Liver (tissue), 9 donors: Measurements from ENCODE around the gene CACHD1. TPM values are rescaled to one million over a fixed set of nuclear protein-coding genes. Genes with fewer than 3 reads are reported as not detected.

Source experiments
- DNase-seq: peaks from one replicate; pipeline ENCODE4 v3.0.0-alpha.2; 2017; ENCODE audit warnings: low spot score
- H3K27ac ChIP-seq, 2 donors: one replicate each; pipeline ENCODE4 v1.7.0; 2013; ENCODE audit warnings: inconsistent platforms in 2 of 2, low read length in 2 of 2, control low read depth in 1 of 2, low read depth in 1 of 2, mild to moderate bottlenecking in 1 of 2
- H3K27me3 ChIP-seq, 4 donors: one replicate each; pipeline versions ENCODE4 v1.6.1 to v1.7.0; 2013; ENCODE audit warnings: low read length in 3 of 4, inconsistent platforms in 1 of 4, mild to moderate bottlenecking in 1 of 4, moderate library complexity in 1 of 4; ENCODE audit not compliant: control insufficient read depth in 4 of 4, insufficient read depth in 4 of 4
- H3K36me3 ChIP-seq, 4 donors: one replicate each; pipeline versions ENCODE4 v1.6.1 to v1.7.0; 2013; ENCODE audit warnings: low read length in 3 of 4, mild to moderate bottlenecking in 3 of 4, low read depth in 1 of 4, moderate library complexity in 1 of 4; ENCODE audit not compliant: control insufficient read depth in 4 of 4, insufficient read depth in 3 of 4
- H3K4me1 ChIP-seq, 4 donors: one replicate each; pipeline versions ENCODE4 v1.6.1 to v1.7.0; 2013; ENCODE audit warnings: low read length in 3 of 4, mild to moderate bottlenecking in 3 of 4, moderate library complexity in 1 of 4; ENCODE audit not compliant: control insufficient read depth in 4 of 4, insufficient read depth in 4 of 4
- H3K4me3 ChIP-seq, 3 donors: one replicate each; pipeline versions ENCODE4 v1.6.1 to v1.7.0; 2013; ENCODE audit warnings: low read length in 3 of 3, control low read depth in 1 of 3, low read depth in 1 of 3, mild to moderate bottlenecking in 1 of 3
- H3K9ac ChIP-seq, 2 donors: one replicate each; pipeline ENCODE4 v1.7.0; 2013; ENCODE audit warnings: low read length in 2 of 2, mild to moderate bottlenecking in 2 of 2, moderate library complexity in 2 of 2, control low read depth in 1 of 2, low read depth in 1 of 2
- H3K9me3 ChIP-seq, 4 donors: one replicate each; pipeline versions ENCODE4 v1.6.1 to v1.7.0; 2013; ENCODE audit warnings: low read length in 3 of 4; ENCODE audit not compliant: control insufficient read depth in 4 of 4
- ATF3 ChIP-seq: IDR thresholded peaks from 2 replicates; pipeline ENCODE4 v1.6.1; 2016; ENCODE audit warnings: antibody characterized with exemption
- CTCF ChIP-seq: fragments of 150-350 bp; IDR thresholded peaks from 2 replicates; pipeline ENCODE4 v1.5.1; 2017; ENCODE audit warnings: improper control_type of control experiment, low read depth, low read length; ENCODE audit not compliant: missing input control
- EGR1 ChIP-seq, 2 donors: IDR thresholded peaks; 2 replicates each; pipeline ENCODE4 v1.6.1; 2016 to 2018; ENCODE audit warnings: antibody characterized with exemption in 2 of 2, low read depth in 2 of 2
- FOXA1 ChIP-seq: IDR thresholded peaks from 2 replicates; pipeline ENCODE4 v1.6.1; 2016; ENCODE audit warnings: antibody characterized with exemption
- FOXA2 ChIP-seq: IDR thresholded peaks from 2 replicates; pipeline ENCODE4 v1.6.1; 2016; ENCODE audit warnings: antibody characterized with exemption
- GABPA ChIP-seq, 2 donors: IDR thresholded peaks in 1 of 2; conservative IDR thresholded peaks in 1 of 2; 2 replicates each; pipeline ENCODE4 v1.6.1; 2016; ENCODE audit warnings: antibody characterized with exemption in 2 of 2, mild to moderate bottlenecking in 1 of 2, moderate library complexity in 1 of 2
- HNF4A ChIP-seq, 2 donors: conservative IDR thresholded peaks; 2 replicates each; pipeline ENCODE4 v1.6.1; 2016; ENCODE audit warnings: antibody characterized with exemption in 2 of 2, mild to moderate bottlenecking in 2 of 2
- HNF4G ChIP-seq: IDR thresholded peaks from 2 replicates; pipeline ENCODE4 v1.6.1; 2016; ENCODE audit warnings: antibody characterized with exemption
- JUND ChIP-seq, 2 donors: IDR thresholded peaks; 2 replicates each; pipeline ENCODE4 v1.6.1; 2016; ENCODE audit warnings: antibody characterized with exemption in 2 of 2
- NR2F2 ChIP-seq: IDR thresholded peaks from 2 replicates; pipeline ENCODE4 v1.6.1; 2016; ENCODE audit warnings: antibody characterized with exemption
- RAD21 ChIP-seq, 2 donors: IDR thresholded peaks; 2 replicates each; pipeline ENCODE4 v1.6.1; 2016; ENCODE audit warnings: antibody characterized with exemption in 2 of 2, mild to moderate bottlenecking in 2 of 2
- SP1 ChIP-seq: IDR thresholded peaks from 2 replicates; pipeline ENCODE4 v1.6.1; 2018; ENCODE audit warnings: antibody characterized with exemption, mild to moderate bottlenecking
- TAF1 ChIP-seq: conservative IDR thresholded peaks from 2 replicates; pipeline ENCODE4 v1.6.1; 2016; ENCODE audit warnings: antibody characterized with exemption, mild to moderate bottlenecking
- YY1 ChIP-seq: IDR thresholded peaks from 2 replicates; pipeline ENCODE4 v1.6.1; 2016; ENCODE audit warnings: antibody characterized with exemption, mild to moderate bottlenecking
- WGBS: extraction: QIAGEN DNeasy Blood & Tissue Kit; methylation state at CpG from one replicate; pipeline ENCODE4 v1.1.7; 2013; 5-methylcytosine and 5-hydroxymethylcytosine counted together
- polyA plus RNA-seq, 2 donors: library from polyadenylated mRNA; stranded (reverse) in 1 of 2; unstranded in 1 of 2; fragments of 200-250 nt in 1 of 2; fragments of >200 nt in 1 of 2; fragmentation: Nextera tagmentation in 1 of 2; extraction: Ambion mirVana in 1 of 2; gene quantifications; one replicate each; pipeline versions ENCODE4 v1.2.1 to v1.2.3, GENCODE V29; 2013 to 2015
- total RNA-seq, 2 donors: library from RNA; depleted of rRNA; stranded (reverse); fragments of >200 nt; gene quantifications; one replicate each; pipeline ENCODE4 v1.2.3, GENCODE V29; 2014
- TF ChIP-seq, protein P1 (sequence below): IDR thresholded peaks from 2 replicates; pipeline ENCODE4 v1.6.1; 2016; ENCODE audit warnings: antibody characterized with exemption
- TF ChIP-seq, protein P2 (sequence below): IDR thresholded peaks from 2 replicates; pipeline ENCODE4 v1.6.1; 2016; ENCODE audit warnings: antibody characterized with exemption, mild to moderate bottlenecking
- donor health status: healthy.
- donor health status: healthy.
- donor health status: healthy.
- donor health status: healthy.
- donor health status: healthy.

The CACHD1 gene
- total and polyA plus RNA-seq, 4 donors = 0.68 to 4.2 (median 2.3) TPM

GRCh38 chr1:64421377-64421776 lies 48.6 kb upstream of the CACHD1 start (continued):
- TF ChIP-seq ATF3 = peak; percentile 97
- TF ChIP-seq JUND (IDR thresholded peaks at IDR 0.05) = peak; percentile 99

- Histone ChIP-seq H3K36me3 (no peaks in the 10 kb centered on the region), H3K4me3 (no peak overlapping the region), H3K27me3 (no peaks in the 10 kb centered on the region), H3K9ac (no peak overlapping the region), H3K27ac (no peak overlapping the region), H3K4me1 (peaks cover 0 to 5% (median 3%) of the 10 kb centered on the region in 4 donors), H3K9me3 (no peaks in the 10 kb centered on the region)
- DNase-seq = no peak
- 93% methylated on average over 4 of the region's 4 CpGs for WGBS
- TF ChIP-seq FOXA2 = no peak
- TF ChIP-seq NR2F2 = no peak
- TF ChIP-seq SP1 = no peak
- no peak for TF ChIP-seq CTCF
- no peak for TF ChIP-seq FOXA1
Measured at GRCh38 chr1:64423526-64423925, 46.4 kb upstream of the CACHD1 start.

DNA sequence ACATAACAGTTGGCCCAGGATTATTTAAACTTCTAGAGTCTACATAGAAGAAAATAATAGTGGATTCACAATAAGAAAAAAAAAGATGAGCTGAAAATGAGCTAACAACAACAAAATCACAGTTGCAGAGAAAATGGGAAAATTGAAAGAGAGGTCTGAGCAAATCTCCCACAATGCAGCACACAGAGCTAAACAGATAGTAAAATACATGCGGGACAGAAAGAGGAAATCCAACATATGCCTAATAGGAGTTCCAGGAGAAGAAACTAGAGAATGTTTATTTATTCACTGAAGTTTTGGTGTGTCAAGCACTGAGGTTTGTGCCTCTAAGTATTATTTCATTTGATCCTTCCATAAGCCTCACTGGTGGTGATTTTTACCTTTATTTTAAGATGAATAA lies 45.5 kb upstream of the CACHD1 start:
- Histone ChIP-seq H3K4me1 (peaks cover 0 to 5% (median 3%) of the 10 kb centered on the region in 4 donors), H3K9ac (no peak overlapping the region), H3K4me3 (no peak overlapping the region), H3K9me3 (no peaks in the 10 kb centered on the region), H3K36me3 (no peaks in the 10 kb centered on the region), H3K27me3 (no peaks in the 10 kb centered on the region), H3K27ac (no peak overlapping the region)
- DNase-seq = no peak
- WGBS = 97% methylated on average over 1 of the region's 1 CpG
- no peak for TF ChIP-seq GABPA (IDR thresholded peaks at IDR 0.05 in 1 of 2, conservative IDR thresholded peaks at IDR 0.05 in 1 of 2)
- TF ChIP-seq YY1 = no peak
- TF ChIP-seq, protein P1, sequence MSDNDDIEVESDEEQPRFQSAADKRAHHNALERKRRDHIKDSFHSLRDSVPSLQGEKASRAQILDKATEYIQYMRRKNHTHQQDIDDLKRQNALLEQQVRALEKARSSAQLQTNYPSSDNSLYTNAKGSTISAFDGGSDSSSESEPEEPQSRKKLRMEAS = no peak
- TF ChIP-seq RAD21 (IDR thresholded peaks at IDR 0.05) = no peak
- no peak for TF ChIP-seq NR2F2
- TF ChIP-seq FOXA2 = no peak
- no peak for TF ChIP-seq ATF3

DNA sequence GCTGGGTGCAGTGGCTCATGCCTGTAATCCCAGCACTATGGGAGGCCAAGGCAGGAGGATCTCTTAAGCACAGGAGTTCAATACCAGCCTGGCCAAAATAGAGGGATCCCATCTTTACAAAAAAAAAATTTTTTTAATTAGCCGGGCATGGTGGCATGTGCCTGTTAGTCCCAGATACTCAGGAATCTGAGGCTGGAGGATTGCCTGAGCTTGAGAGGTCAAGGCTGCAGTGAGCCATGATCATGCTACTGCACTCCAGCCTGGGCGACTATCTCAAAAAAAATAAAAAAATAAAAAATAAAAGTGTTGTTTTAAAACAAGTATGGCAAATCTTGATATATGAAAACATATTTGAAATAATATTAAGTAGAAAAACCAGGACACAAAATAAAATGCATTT lies 44.4 kb upstream of the CACHD1 start:
- 80% methylated on average over 2 of the region's 2 CpGs for WGBS
- Histone ChIP-seq H3K4me3 (no peak overlapping the region), H3K9me3 (no peaks in the 10 kb centered on the region), H3K9ac (no peak overlapping the region), H3K27ac (no peak overlapping the region), H3K36me3 (no peaks in the 10 kb centered on the region), H3K27me3 (no peaks in the 10 kb centered on the region), H3K4me1 (peaks cover 0 to 5% (median 3%) of the 10 kb centered on the region in 4 donors)
- DNase-seq = no peak
- TF ChIP-seq RAD21 (IDR thresholded peaks at IDR 0.05) (no peak), EGR1 (IDR thresholded peaks at IDR 0.05; ENCODE audit: low read depth in 2 of 2) (no peak), TAF1 (no peak), CTCF (no peak), HNF4G (no peak), FOXA1 (no peak), FOXA2 (no peak), YY1 (no peak), HNF4A (conservative IDR thresholded peaks at IDR 0.05) (no peak)
- TF ChIP-seq, protein P2, sequence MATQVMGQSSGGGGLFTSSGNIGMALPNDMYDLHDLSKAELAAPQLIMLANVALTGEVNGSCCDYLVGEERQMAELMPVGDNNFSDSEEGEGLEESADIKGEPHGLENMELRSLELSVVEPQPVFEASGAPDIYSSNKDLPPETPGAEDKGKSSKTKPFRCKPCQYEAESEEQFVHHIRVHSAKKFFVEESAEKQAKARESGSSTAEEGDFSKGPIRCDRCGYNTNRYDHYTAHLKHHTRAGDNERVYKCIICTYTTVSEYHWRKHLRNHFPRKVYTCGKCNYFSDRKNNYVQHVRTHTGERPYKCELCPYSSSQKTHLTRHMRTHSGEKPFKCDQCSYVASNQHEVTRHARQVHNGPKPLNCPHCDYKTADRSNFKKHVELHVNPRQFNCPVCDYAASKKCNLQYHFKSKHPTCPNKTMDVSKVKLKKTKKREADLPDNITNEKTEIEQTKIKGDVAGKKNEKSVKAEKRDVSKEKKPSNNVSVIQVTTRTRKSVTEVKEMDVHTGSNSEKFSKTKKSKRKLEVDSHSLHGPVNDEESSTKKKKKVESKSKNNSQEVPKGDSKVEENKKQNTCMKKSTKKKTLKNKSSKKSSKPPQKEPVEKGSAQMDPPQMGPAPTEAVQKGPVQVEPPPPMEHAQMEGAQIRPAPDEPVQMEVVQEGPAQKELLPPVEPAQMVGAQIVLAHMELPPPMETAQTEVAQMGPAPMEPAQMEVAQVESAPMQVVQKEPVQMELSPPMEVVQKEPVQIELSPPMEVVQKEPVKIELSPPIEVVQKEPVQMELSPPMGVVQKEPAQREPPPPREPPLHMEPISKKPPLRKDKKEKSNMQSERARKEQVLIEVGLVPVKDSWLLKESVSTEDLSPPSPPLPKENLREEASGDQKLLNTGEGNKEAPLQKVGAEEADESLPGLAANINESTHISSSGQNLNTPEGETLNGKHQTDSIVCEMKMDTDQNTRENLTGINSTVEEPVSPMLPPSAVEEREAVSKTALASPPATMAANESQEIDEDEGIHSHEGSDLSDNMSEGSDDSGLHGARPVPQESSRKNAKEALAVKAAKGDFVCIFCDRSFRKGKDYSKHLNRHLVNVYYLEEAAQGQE = no peak
